ENCODE measurements around the gene SMIM5. TPM values are rescaled to one million over a fixed set of nuclear protein-coding genes. Genes with fewer than 3 reads are reported as not detected.

Gene SMIM5
- polyA plus RNA-seq, 3 donors, result 0.15 to 3.3 (median 0.43) TPM

- no peak for TF ChIP-seq CTCF (IDR thresholded peaks at IDR 0.05)
- no peak overlapping the region for H3K4me3 ChIP-seq (replicated peaks in 1 of 3; ENCODE audit: low read depth in 2 of 3, low read length in 3 of 3)
- no peak overlapping the region for H3K4me2 ChIP-seq (replicated peaks; ENCODE audit: extremely low read depth, low read length, poor library complexity, severe bottlenecking)
- peaks cover 13% of the 10 kb centered on the region for H4K20me1 ChIP-seq (ENCODE audit: insufficient read depth, low read length)
- no peak overlapping the region for H3K27ac ChIP-seq (ENCODE audit: low read depth in 1 of 2, low read length in 2 of 2)
- H3K9me3 ChIP-seq (replicated peaks in 1 of 2; ENCODE audit: control insufficient read depth in 1 of 2, insufficient read depth in 1 of 2, low read length in 2 of 2), result no peaks in the 10 kb centered on the region
- WGBS (ENCODE audit: insufficient coverage), result 96% methylated on average over 16 of the region's 19 CpGs
- Mint-ChIP-seq H3K27ac (no peak overlapping the region), H3K27me3 (ENCODE audit: low read depth in 3 of 3) (peaks cover 2 to 8% (median 4%) of the 10 kb centered on the region in 3 donors), H3K4me3 (no peak overlapping the region), H3K4me1 (peaks cover 11% of the 10 kb centered on the region), H3K36me3 (peaks cover 17 to 18% of the 10 kb centered on the region in 2 donors), H3K9me3 (peaks cover 0 to 2% (median 0%) of the 10 kb centered on the region in 7 donors)
- no peaks in the 10 kb centered on the region for H3K27me3 ChIP-seq (ENCODE audit: control insufficient read depth in 2 of 2, insufficient read depth in 2 of 2, low read length in 2 of 2)
- peaks cover 5 to 13% of the 10 kb centered on the region in 2 donors for H3K4me1 ChIP-seq (ENCODE audit: control insufficient read depth in 1 of 2, insufficient read depth in 2 of 2, low read length in 2 of 2)
- no peaks in the 10 kb centered on the region for H3K79me2 ChIP-seq (ENCODE audit: insufficient read depth, low read length)
- no peak overlapping the region for H3K9ac ChIP-seq (ENCODE audit: insufficient read depth, low read length, poor library complexity, severe bottlenecking)
- DNase-seq, result no peak
- peaks cover 8 to 27% of the 10 kb centered on the region in 2 donors for H3K36me3 ChIP-seq (replicated peaks in 1 of 2; ENCODE audit: control insufficient read depth in 1 of 2, insufficient read depth in 2 of 2, low read length in 2 of 2)
- intact Hi-C loops (cut with micrococcal nuclease), result no loop called here
- no peak overlapping the region for H2AFZ ChIP-seq (ENCODE audit: insufficient read depth, low read depth, low read length, poor library complexity, severe bottlenecking)
These were observed 3.3 kb downstream of the SMIM5 start for GRCh38 chr17:75636381-75637142.

- no peak for DNase-seq
- Histone ChIP-seq H3K9ac (ENCODE audit: insufficient read depth, low read length, poor library complexity, severe bottlenecking) (no peak overlapping the region), H3K27me3 (ENCODE audit: control insufficient read depth in 2 of 2, insufficient read depth in 2 of 2, low read length in 2 of 2) (no peaks in the 10 kb centered on the region), H3K4me2 (replicated peaks; ENCODE audit: extremely low read depth, low read length, poor library complexity, severe bottlenecking) (no peak overlapping the region), H2AFZ (ENCODE audit: insufficient read depth, low read depth, low read length, poor library complexity, severe bottlenecking) (no peak overlapping the region), H3K36me3 (replicated peaks in 1 of 2; ENCODE audit: control insufficient read depth in 1 of 2, insufficient read depth in 2 of 2, low read length in 2 of 2) (peaks cover 8 to 33% of the 10 kb centered on the region in 2 donors), H3K79me2 (ENCODE audit: insufficient read depth, low read length) (no peaks in the 10 kb centered on the region), H3K4me3 (replicated peaks in 1 of 3; ENCODE audit: low read depth in 2 of 3, low read length in 3 of 3) (no peak overlapping the region), H3K4me1 (ENCODE audit: control insufficient read depth in 1 of 2, insufficient read depth in 2 of 2, low read length in 2 of 2) (peaks cover 5 to 13% of the 10 kb centered on the region in 2 donors), H4K20me1 (ENCODE audit: insufficient read depth, low read length) (peaks cover 13% of the 10 kb centered on the region), H3K9me3 (replicated peaks in 1 of 2; ENCODE audit: control insufficient read depth in 1 of 2, insufficient read depth in 1 of 2, low read length in 2 of 2) (no peaks in the 10 kb centered on the region), H3K27ac (ENCODE audit: low read depth in 1 of 2, low read length in 2 of 2) (no peak overlapping the region)
- no peak overlapping the region for H3K4me3 Mint-ChIP-seq
- H3K9me3 Mint-ChIP-seq, result peaks cover 0 to 2% (median 0%) of the 10 kb centered on the region in 7 donors
- TF ChIP-seq CTCF (IDR thresholded peaks at IDR 0.05), result no peak
- peaks cover 12% of the 10 kb centered on the region for H3K4me1 Mint-ChIP-seq
- WGBS (ENCODE audit: insufficient coverage), result 88% methylated on average over 11 of the region's 13 CpGs
- intact Hi-C loops (cut with micrococcal nuclease), result no loop called here
- no peak overlapping the region for H3K27ac Mint-ChIP-seq
- peaks cover 20 to 24% of the 10 kb centered on the region in 2 donors for H3K36me3 Mint-ChIP-seq
- peaks cover 2 to 8% (median 4%) of the 10 kb centered on the region in 3 donors for H3K27me3 Mint-ChIP-seq (ENCODE audit: low read depth in 3 of 3)
These were observed 3.9 kb downstream of the SMIM5 start for GRCh38 chr17:75637143-75637538.

Data from CD14-positive monocyte (primary cell).